ENCODE data around the gene CXCR6.
"Not testable (repeated sequence)": the region's sequence is repeated elsewhere in the genome, so short reads cannot be mapped to it uniquely, and the experiment has no call there.

DNA sequence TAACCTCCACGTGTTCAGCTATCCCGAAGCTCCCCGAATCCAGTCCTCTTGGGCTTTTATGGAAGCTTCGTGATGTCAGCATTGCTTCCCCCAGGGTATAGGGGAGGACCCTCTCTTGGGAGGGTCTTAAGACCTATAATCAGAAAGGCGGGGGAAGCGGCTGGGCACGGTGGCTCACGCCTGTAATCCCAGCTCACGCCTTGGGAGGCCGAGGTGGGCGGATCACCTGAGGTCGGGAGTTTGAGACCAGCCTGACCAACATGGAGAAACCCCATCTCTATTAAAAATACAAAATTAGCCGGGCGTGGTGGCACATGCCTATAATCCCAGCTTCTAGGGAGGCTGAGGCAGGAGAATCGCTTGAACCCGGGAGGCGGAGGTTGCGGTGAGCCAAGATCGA is 54.2 kb downstream of the CXCR6 start:
- TF ChIP-seq, protein P1, sequence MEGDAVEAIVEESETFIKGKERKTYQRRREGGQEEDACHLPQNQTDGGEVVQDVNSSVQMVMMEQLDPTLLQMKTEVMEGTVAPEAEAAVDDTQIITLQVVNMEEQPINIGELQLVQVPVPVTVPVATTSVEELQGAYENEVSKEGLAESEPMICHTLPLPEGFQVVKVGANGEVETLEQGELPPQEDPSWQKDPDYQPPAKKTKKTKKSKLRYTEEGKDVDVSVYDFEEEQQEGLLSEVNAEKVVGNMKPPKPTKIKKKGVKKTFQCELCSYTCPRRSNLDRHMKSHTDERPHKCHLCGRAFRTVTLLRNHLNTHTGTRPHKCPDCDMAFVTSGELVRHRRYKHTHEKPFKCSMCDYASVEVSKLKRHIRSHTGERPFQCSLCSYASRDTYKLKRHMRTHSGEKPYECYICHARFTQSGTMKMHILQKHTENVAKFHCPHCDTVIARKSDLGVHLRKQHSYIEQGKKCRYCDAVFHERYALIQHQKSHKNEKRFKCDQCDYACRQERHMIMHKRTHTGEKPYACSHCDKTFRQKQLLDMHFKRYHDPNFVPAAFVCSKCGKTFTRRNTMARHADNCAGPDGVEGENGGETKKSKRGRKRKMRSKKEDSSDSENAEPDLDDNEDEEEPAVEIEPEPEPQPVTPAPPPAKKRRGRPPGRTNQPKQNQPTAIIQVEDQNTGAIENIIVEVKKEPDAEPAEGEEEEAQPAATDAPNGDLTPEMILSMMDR (IDR thresholded peaks at IDR 0.05): not testable (repeated sequence)
- not testable (repeated sequence) for TF ChIP-seq POLR2AphosphoS5 (IDR thresholded peaks at IDR 0.05)
